NCI-H2029 treated with DMSO at 0.1 percent for 48 hours (cell line): ENCODE measurements around the gene MRPL1.
"Not testable (repeated sequence)": the region's sequence is repeated elsewhere in the genome, so short reads cannot be mapped to it uniquely, and the experiment has no call there.

Source experiments
- DNase-seq: peaks from one replicate; lab custom pipeline; 2025; lab: John Stamatoyannopoulos, UW

Gene MRPL1

GRCh38 chr4:77849278-77849965 is 13.2 kb upstream of the MRPL1 start:
- DNase-seq: no peak

- DNase-seq: no peak
Measured at GRCh38 chr4:77852892-77853495, 9.6 kb upstream of the MRPL1 start.

- no peak for DNase-seq
Measured at GRCh38 chr4:77854431-77855111, 8.1 kb upstream of the MRPL1 start.

- no peak for DNase-seq
Measured at GRCh38 chr4:77856152-77856551, 6.5 kb upstream of the MRPL1 start.

GRCh38 chr4:77859256-77859655 is 3.4 kb upstream of the MRPL1 start:
- DNase-seq: no peak

GRCh38 chr4:77861495-77861894 is 1.1 kb upstream of the MRPL1 start:
- no peak for DNase-seq

GRCh38 chr4:77863341-77863740 is 711 bp downstream of the MRPL1 start:
- not testable (repeated sequence) for DNase-seq

- DNase-seq: no peak
Measured at GRCh38 chr4:77865259-77865658, 2.6 kb downstream of the MRPL1 start.

- no peak for DNase-seq
Measured at GRCh38 chr4:77872723-77873445, 10.3 kb downstream of the MRPL1 start.

GRCh38 chr4:77877167-77877566 is 14.5 kb downstream of the MRPL1 start:
- no peak for DNase-seq

GRCh38 chr4:77877771-77878565 is 15.3 kb downstream of the MRPL1 start:
- no peak for DNase-seq

GRCh38 chr4:77880784-77881183 is 18.2 kb downstream of the MRPL1 start:
- no peak for DNase-seq

GRCh38 chr4:77881460-77882295 is 19.0 kb downstream of the MRPL1 start:
- DNase-seq: no peak

- DNase-seq: no peak
Measured at GRCh38 chr4:77893451-77893850, 30.8 kb downstream of the MRPL1 start.

- no peak for DNase-seq
Measured at GRCh38 chr4:77899607-77900006, 37.0 kb downstream of the MRPL1 start.

- no peak for DNase-seq
Measured at GRCh38 chr4:77903186-77903585, 40.6 kb downstream of the MRPL1 start.

GRCh38 chr4:77905651-77906263 is 43.1 kb downstream of the MRPL1 start:
- DNase-seq: no peak

GRCh38 chr4:77910676-77911075 is 48.0 kb downstream of the MRPL1 start:
- no peak for DNase-seq

GRCh38 chr4:77911091-77911490 is 48.5 kb downstream of the MRPL1 start:
- DNase-seq: no peak

- no peak for DNase-seq
Measured at GRCh38 chr4:77911842-77912450, 49.3 kb downstream of the MRPL1 start.
